ACHN (cell line): ENCODE measurements around the gene RYR3.
"Not testable (repeated sequence)": the region's sequence is repeated elsewhere in the genome, so short reads cannot be mapped to it uniquely, and the experiment has no call there.

ENCODE experiments used
- DNase-seq: peaks from one replicate; pipeline ENCODE4 v3.0.0-alpha.2; 2015
- in situ Hi-C: cut with HindIII; loops from 2 replicates; pipeline ENCODE4 v1.10.0; 2017; ENCODE audit warnings: low sequenced_read_pairs, low pct_ligation_motif_present, low pct_unique_long_range_greater_than_20kb

RYR3 gene

GRCh38 chr15:33533197-33533596 is 222.4 kb downstream of the RYR3 start:
- in situ Hi-C loops = no loop called here
- DNase-seq = no peak

- in situ Hi-C loops = no loop called here
- no peak for DNase-seq
Measured at GRCh38 chr15:33534642-33535041, 223.9 kb downstream of the RYR3 start.

GRCh38 chr15:33535135-33535534 is 224.4 kb downstream of the RYR3 start:
- DNase-seq = no peak
- in situ Hi-C loops = no loop called here

- in situ Hi-C loops = no loop called here
- no peak for DNase-seq
Measured at GRCh38 chr15:33539825-33540573, 229.2 kb downstream of the RYR3 start.

- DNase-seq = no peak
- in situ Hi-C loops = no loop called here
Measured at GRCh38 chr15:33543957-33544356, 233.2 kb downstream of the RYR3 start.

- in situ Hi-C loops = no loop called here
- DNase-seq = no peak
Measured at GRCh38 chr15:33545866-33546265, 235.1 kb downstream of the RYR3 start.

- peak; percentile 44 for DNase-seq
- in situ Hi-C loops = no loop called here
Measured at GRCh38 chr15:33547876-33548275, 237.1 kb downstream of the RYR3 start.

- in situ Hi-C loops = no loop called here
- no peak for DNase-seq
Measured at GRCh38 chr15:33551860-33552259, 241.1 kb downstream of the RYR3 start.

- in situ Hi-C loops = no loop called here
- DNase-seq = no peak
Measured at GRCh38 chr15:33553157-33553556, 242.4 kb downstream of the RYR3 start.

GRCh38 chr15:33559207-33559890 is 248.6 kb downstream of the RYR3 start:
- no peak for DNase-seq
- in situ Hi-C loops = no loop called here

- DNase-seq = no peak
- in situ Hi-C loops = no loop called here
Measured at GRCh38 chr15:33561407-33561806, 250.6 kb downstream of the RYR3 start.

GRCh38 chr15:33561967-33562366 is 251.2 kb downstream of the RYR3 start:
- in situ Hi-C loops = no loop called here
- DNase-seq = no peak

GRCh38 chr15:33565094-33565493 is 254.3 kb downstream of the RYR3 start:
- no peak for DNase-seq
- in situ Hi-C loops = no loop called here

GRCh38 chr15:33567652-33568051 is 256.9 kb downstream of the RYR3 start:
- in situ Hi-C loops = no loop called here
- no peak for DNase-seq

- in situ Hi-C loops = no loop called here
- no peak for DNase-seq
Measured at GRCh38 chr15:33569036-33569435, 258.3 kb downstream of the RYR3 start.

GRCh38 chr15:33577911-33578310 is 267.1 kb downstream of the RYR3 start:
- DNase-seq, in situ Hi-C loops: not testable (repeated sequence)

- DNase-seq = no peak
- in situ Hi-C loops = no loop called here
Measured at GRCh38 chr15:33580526-33580925, 269.8 kb downstream of the RYR3 start.

- peak; percentile 15 for DNase-seq
- in situ Hi-C loops = no loop called here
Measured at GRCh38 chr15:33581032-33581431, 270.3 kb downstream of the RYR3 start.

- in situ Hi-C loops = no loop called here
- no peak for DNase-seq
Measured at GRCh38 chr15:33584797-33585196, 274.0 kb downstream of the RYR3 start.
